HUDEP-2 (cell line): ENCODE measurements around the gene ORC3.
"Not testable (repeated sequence)": the region's sequence is repeated elsewhere in the genome, so short reads cannot be mapped to it uniquely, and the experiment has no call there.

Experiments used
- DNase-seq, 76 experiments: peaks; one replicate each; lab custom pipeline; 2025; ENCODE audit not compliant: unreplicated experiment in 76 of 76; lab: John Stamatoyannopoulos, UW

The ORC3 gene

GRCh38 chr6:87590990-87591389 is 1.1 kb downstream of the ORC3 start:
- peak in 3 of 76 experiments; percentile 9 to 30 (median 14) for DNase-seq

- no peak for DNase-seq
Observed at GRCh38 chr6:87600576-87600975, 10.6 kb downstream of the ORC3 start.

DNA sequence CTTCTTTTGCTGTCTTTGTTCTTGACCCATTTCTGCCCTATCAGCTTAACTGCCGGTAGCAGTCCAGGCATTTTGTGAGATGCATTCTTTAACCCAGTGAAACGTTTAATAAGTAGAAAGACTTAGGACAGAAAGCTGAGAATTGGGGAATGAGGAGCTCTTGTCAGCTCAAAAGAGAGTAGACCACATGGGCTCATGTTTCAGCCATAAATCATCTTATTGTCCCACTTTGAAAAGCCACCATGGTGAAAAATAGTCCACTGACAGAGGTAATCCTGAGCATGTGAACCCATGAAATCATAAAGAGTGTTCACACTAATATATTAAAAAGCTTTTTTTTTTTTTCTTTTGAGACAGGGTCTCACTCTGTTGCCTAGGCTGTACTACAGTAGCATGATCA is 16.3 kb downstream of the ORC3 start:
- no peak for DNase-seq

- DNase-seq = no peak
Observed at GRCh38 chr6:87608802-87609201, 18.9 kb downstream of the ORC3 start.

GRCh38 chr6:87613018-87613417 is 23.1 kb downstream of the ORC3 start:
- not testable (repeated sequence) for DNase-seq

- DNase-seq = no peak
Observed at GRCh38 chr6:87617405-87617804, 27.5 kb downstream of the ORC3 start.

DNA sequence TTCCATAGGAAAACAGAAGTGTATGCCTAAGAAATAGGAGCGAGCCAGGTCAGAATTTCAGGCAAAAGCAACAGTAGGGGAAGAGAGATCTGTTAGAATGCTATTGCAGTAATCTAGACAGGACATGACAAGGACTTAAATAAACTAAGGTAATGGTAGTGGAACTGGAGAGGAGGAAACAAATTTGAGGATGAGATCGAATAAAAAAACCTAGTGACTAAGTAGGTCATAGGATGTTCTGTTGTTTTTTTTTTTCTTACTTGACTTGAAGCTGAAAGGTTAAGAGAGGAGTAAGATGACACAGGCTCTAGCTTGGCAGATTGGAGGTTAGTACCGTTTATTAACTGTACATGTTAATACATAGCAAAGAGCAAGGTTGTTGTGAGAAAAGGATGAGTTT is 28.6 kb downstream of the ORC3 start:
- DNase-seq = no peak

GRCh38 chr6:87623248-87623647 is 33.3 kb downstream of the ORC3 start:
- no peak for DNase-seq

- no peak for DNase-seq
Observed at GRCh38 chr6:87628424-87628823, 38.5 kb downstream of the ORC3 start.

GRCh38 chr6:87628881-87629280 is 38.9 kb downstream of the ORC3 start:
- DNase-seq = no peak

- no peak for DNase-seq
Observed at GRCh38 chr6:87630746-87631145, 40.8 kb downstream of the ORC3 start.

DNA sequence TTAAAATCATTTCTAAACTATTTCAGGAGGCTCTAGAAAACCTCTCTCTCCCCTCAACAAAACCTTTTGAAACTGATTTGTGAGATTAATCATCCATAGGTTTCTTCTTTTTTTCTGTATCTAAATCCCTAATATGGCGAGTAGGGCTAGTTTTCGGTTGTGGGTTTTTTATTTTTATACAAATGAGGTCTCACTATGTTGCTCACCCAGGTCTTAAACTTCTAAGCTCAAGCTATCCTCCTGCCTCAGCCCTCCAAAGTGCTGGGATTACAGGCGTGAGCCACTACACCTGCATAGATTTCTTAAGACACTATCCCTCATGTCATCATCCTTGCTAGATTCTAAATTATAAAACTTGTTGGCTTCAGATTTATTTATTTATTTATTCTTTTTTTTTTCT is 43.9 kb downstream of the ORC3 start:
- DNase-seq = no peak

DNA sequence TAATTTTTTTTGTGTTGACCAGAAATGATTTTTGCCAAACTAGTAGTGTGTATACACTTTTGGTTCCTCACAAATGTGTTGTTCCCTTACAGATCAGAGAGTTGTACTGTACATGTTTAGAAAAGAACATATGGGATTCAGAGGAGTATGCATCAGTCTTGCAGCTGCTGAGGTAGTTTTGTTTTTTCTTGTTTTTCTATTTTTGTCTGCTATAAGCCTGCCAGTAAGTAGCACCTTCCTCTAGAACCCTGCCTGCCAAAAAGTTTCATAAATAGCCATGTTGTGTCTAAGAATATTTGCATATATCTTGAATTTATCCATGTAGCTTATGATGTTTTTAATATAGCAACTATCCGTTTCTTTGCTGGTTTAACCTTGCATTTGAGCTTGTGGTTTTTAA is 46.4 kb downstream of the ORC3 start:
- no peak for DNase-seq

GRCh38 chr6:87637106-87637505 is 47.2 kb downstream of the ORC3 start:
- no peak for DNase-seq

DNA sequence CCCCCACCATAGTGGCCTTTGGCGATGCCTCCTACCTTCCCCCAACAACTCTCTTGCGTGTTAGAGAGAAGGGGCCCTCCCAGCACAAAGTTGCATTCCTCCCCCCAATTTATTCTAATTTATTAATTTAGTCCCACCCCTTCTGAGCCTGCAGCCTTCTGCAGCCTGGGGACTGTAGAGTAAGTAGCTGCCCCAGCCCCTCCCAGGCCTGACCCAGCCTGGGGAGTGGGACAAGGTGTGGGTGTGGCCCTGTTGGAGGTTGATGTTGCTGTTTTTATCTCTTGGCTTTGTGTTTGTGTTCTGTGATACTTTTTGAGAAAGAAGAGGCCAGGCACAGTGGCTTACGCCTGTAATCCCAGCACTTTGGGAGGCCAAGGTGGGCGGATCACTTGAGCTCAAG is 49.4 kb downstream of the ORC3 start:
- no peak for DNase-seq

DNA sequence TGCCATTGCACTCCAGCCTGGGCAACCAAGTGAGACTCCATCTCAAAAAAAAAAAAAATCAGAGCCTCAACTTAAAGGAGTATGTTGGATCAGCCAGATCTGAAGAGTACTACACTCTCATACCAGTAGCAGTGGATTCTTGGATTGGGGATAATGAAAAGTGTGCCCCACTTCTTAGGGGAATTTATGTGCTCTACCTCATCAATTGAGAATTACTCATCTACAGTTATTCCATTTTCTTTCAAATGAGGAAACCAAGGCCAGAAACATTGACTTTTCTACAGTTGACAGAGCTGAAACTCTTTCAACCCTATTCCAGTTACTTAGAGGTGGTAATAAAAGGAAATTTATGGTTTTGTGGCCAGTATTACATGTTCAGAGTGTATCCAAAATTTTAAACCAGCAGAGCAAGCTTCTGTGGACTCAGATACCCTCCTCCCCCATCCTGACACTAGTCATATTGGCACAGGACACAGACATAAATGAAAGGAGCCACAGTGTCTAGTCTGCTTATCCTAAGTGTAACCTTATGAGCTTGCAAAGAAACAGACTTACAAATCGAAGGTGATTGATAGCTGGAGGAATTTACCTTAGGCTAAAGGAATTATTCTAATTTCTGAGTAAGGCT is 51.2 kb downstream of the ORC3 start:
- DNase-seq = no peak

GRCh38 chr6:87645080-87645479 is 55.1 kb downstream of the ORC3 start:
- DNase-seq = no peak

GRCh38 chr6:87653074-87653962 is 63.4 kb downstream of the ORC3 start:
- DNase-seq = no peak

- DNase-seq = no peak
Observed at GRCh38 chr6:87654122-87654521, 64.2 kb downstream of the ORC3 start.

DNA sequence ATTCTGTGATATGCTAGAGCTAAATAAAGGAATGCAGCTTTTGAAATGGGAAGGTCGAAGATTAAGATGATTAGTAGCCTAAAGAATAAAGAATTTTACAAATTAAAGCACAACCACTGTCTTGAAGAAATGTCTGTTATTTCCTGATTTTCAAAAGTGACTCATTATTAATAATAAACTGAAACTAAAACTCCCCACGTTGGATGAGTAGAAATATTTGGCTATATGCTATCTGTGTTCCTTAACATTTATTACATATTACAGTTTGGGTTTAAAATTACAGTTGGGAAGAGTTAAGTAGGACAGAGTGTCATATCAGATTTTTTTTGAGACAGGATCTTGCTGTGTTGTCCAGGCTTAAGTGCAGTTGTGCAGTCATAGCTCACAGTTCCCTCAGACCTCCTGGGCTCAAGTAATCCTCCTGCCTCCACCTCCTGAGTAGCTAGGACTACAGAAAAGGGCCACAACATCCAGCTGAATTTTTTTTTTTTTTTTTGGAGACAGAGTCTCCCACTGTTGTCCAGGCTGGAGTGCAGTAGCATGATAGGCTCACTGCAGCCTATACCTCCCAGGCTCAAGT is 65.0 kb downstream of the ORC3 start:
- DNase-seq = no peak

DNA sequence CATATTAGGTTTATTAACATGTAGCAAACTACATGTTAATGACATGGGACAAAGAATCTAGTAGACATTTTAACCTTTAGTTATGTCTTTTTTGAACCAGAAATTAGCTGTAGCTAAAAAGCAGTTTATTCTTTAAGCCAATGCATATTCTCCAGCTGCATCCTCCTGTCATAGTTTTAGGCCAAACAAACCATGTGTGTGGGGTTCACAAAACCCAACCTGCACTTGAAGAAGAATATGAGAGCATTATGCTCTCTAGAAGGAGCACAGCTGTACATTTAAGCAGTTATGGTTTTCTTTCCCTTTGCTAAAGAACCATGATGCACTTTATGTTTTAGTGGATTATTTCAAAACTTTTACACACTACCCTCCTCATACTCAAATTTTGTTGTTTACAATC is 65.9 kb downstream of the ORC3 start:
- no peak for DNase-seq

DNA sequence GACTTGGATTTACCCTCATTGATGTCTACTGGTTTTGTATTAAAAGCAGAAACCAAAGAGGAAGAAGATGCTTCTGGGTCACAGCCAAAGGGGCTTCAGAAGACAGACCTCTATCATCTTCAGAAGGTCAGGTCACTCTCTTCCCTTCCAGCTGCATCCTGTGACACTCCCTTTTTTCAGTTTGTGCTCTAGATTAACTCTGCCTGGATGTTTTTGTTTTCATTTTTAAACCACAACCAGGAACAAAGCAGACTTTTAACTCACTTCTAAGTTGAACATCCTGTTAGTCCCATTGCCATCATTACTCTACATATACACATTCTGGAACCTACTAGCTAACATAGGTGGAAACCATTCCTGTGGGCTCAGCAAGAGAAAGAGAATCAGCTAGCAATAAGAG is 66.9 kb downstream of the ORC3 start:
- DNase-seq = no peak
